Vagina (tissue), 2 donors: ENCODE data around the gene SNRNP200. TPM values are rescaled to one million over a fixed set of nuclear protein-coding genes. Genes with fewer than 3 reads are reported as not detected.

Experiments
- DNase-seq, 2 donors: peaks; one replicate each; pipeline ENCODE4 v3.0.0-alpha.2; 2017; ENCODE audit errors: extremely low spot score in 2 of 2
- H3K27ac ChIP-seq: fragments of 200-600 bp; sonication (generic); one replicate; pipeline ENCODE4 v1.5.1; 2019
- H3K27me3 ChIP-seq: fragments of 200-600 bp; sonication (generic); one replicate; pipeline ENCODE4 v1.5.1; 2019
- H3K36me3 ChIP-seq, 2 donors: fragments of 200-600 bp; sonication (generic); one replicate each; pipeline ENCODE4 v1.5.1; 2017 to 2019
- H3K4me1 ChIP-seq: fragments of 200-600 bp; sonication (generic); one replicate; pipeline ENCODE4 v1.5.1; 2019
- H3K4me3 ChIP-seq, 2 donors: fragments of 200-600 bp; sonication (generic); 1 replicate in 1 of 2; 2 replicates in 1 of 2; pipeline ENCODE4 v1.5.1; 2016 to 2019
- H3K9me3 ChIP-seq: fragments of 200-600 bp; sonication (generic); one replicate; pipeline ENCODE4 v1.5.1; 2019
- POLR2A ChIP-seq, 2 donors: fragments of 450-650 bp; IDR thresholded peaks; one replicate each; pipeline ENCODE4 v1.6.1; 2017; ENCODE audit warnings: antibody characterized with exemption in 2 of 2, mild to moderate bottlenecking in 2 of 2, moderate library complexity in 2 of 2
- POLR2AphosphoS5 ChIP-seq, 2 donors: sonication (generic); formaldehyde crosslinking; IDR thresholded peaks; one replicate each; pipeline ENCODE4 v1.9.0; 2017; ENCODE audit warnings: antibody characterized with exemption in 2 of 2, mild to moderate bottlenecking in 2 of 2, low read depth in 1 of 2; ENCODE audit not compliant: insufficient read depth in 1 of 2
- intact Hi-C: fragments of 100-400 bp; cut with DNase I; formaldehyde crosslinking; loops from one replicate; pipeline ENCODE4 v1.15.1; 2023
- total RNA-seq: library from RNA; depleted of rRNA; stranded (reverse); fragments of >200 nt; gene quantifications from one replicate; pipeline ENCODE4 v1.2.3, GENCODE V29; 2016
- TF ChIP-seq, protein P1 (sequence below), 3 experiments: fragments of 450-650 bp in 2 of 3; fragments of 200-600 bp in 1 of 3; sonication (generic) in 1 of 3; IDR thresholded peaks; one replicate each; pipeline ENCODE4 v1.5.1; 2017 to 2019; ENCODE audit warnings: antibody characterized with exemption in 3 of 3, mild to moderate bottlenecking in 2 of 3, moderate library complexity in 2 of 3

Gene SNRNP200
- total RNA-seq, 1 donor from 2014 or later = 129 TPM

DNA sequence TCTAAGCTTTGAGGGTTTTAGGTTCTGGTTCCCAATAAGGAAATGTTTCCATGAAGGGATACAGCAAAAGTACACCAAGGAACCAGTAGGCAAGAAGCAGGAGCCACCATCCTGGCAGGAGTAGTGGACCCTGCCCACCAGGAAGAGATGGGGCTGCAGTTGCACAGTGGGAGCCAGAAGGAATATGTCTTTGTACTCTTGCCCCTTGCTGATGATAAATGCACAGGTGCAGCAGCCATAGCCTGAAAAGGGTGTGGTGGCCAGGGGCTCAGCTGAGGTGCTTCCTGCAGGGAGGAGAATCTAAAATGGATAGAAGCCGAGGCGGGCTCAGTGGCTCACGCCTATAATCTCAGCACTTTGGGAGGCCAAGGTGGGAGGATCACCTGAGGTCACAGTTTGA lies 67.1 kb downstream of the SNRNP200 start:
- intact Hi-C loops = no loop called here
- DNase-seq = no peak
- Histone ChIP-seq H3K27ac (no peak overlapping the region), H3K4me1 (peaks cover 8% of the 10 kb centered on the region), H3K9me3 (no peaks in the 10 kb centered on the region), H3K36me3 (no peaks in the 10 kb centered on the region), H3K4me3 (no peak overlapping the region), H3K27me3 (no peaks in the 10 kb centered on the region)
- TF ChIP-seq POLR2A (IDR thresholded peaks at IDR 0.05) = no peak
- TF ChIP-seq, protein P1, sequence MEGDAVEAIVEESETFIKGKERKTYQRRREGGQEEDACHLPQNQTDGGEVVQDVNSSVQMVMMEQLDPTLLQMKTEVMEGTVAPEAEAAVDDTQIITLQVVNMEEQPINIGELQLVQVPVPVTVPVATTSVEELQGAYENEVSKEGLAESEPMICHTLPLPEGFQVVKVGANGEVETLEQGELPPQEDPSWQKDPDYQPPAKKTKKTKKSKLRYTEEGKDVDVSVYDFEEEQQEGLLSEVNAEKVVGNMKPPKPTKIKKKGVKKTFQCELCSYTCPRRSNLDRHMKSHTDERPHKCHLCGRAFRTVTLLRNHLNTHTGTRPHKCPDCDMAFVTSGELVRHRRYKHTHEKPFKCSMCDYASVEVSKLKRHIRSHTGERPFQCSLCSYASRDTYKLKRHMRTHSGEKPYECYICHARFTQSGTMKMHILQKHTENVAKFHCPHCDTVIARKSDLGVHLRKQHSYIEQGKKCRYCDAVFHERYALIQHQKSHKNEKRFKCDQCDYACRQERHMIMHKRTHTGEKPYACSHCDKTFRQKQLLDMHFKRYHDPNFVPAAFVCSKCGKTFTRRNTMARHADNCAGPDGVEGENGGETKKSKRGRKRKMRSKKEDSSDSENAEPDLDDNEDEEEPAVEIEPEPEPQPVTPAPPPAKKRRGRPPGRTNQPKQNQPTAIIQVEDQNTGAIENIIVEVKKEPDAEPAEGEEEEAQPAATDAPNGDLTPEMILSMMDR (IDR thresholded peaks at IDR 0.05) = no peak
- no peak for TF ChIP-seq POLR2AphosphoS5 (IDR thresholded peaks at IDR 0.05; ENCODE audit: insufficient read depth in 1 of 2, low read depth in 1 of 2)

DNA sequence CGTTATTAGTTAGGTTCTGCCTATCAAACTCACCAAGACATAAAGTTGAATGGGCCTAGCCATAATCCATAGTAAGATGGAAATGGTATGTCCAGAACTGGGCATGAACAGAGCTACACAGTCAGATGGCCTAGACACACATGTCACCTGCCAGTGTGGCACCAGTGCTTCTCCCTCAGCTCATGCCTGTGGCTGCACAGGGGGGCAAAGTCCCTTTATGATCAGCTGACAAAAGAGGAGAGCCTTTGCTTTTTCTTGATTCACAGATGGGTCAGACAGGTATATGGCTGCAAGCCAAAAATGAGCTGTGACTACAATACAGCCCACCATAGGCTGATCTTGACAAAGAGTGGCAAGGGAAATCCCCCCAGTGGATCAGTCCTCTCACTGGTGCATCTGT lies 68.5 kb downstream of the SNRNP200 start:
- TF ChIP-seq POLR2A (IDR thresholded peaks at IDR 0.05) (no peak), POLR2AphosphoS5 (IDR thresholded peaks at IDR 0.05; ENCODE audit: insufficient read depth in 1 of 2, low read depth in 1 of 2) (no peak)
- TF ChIP-seq, protein P1 (IDR thresholded peaks at IDR 0.05) = no peak
- intact Hi-C loops = no loop called here
- Histone ChIP-seq H3K4me3 (no peak overlapping the region), H3K36me3 (no peaks in the 10 kb centered on the region), H3K27me3 (no peaks in the 10 kb centered on the region), H3K4me1 (peaks cover under 1% of the 10 kb centered on the region), H3K27ac (no peak overlapping the region), H3K9me3 (no peaks in the 10 kb centered on the region)
- no peak for DNase-seq

GRCh38 chr2:96233880-96234316 lies 71.4 kb downstream of the SNRNP200 start:
- no peaks in the 10 kb centered on the region for H3K27me3 ChIP-seq
- H3K36me3 ChIP-seq = no peaks in the 10 kb centered on the region
- no peaks in the 10 kb centered on the region for H3K9me3 ChIP-seq
- H3K27ac ChIP-seq = no peak overlapping the region
- intact Hi-C loops = no loop called here
- H3K4me3 ChIP-seq = no peak overlapping the region
- TF ChIP-seq, protein P1 (IDR thresholded peaks at IDR 0.05) = no peak
- TF ChIP-seq POLR2AphosphoS5 (IDR thresholded peaks at IDR 0.05; ENCODE audit: insufficient read depth in 1 of 2, low read depth in 1 of 2) (no peak), POLR2A (IDR thresholded peaks at IDR 0.05) (no peak)
- H3K4me1 ChIP-seq = no peaks in the 10 kb centered on the region
- no peak for DNase-seq

DNA sequence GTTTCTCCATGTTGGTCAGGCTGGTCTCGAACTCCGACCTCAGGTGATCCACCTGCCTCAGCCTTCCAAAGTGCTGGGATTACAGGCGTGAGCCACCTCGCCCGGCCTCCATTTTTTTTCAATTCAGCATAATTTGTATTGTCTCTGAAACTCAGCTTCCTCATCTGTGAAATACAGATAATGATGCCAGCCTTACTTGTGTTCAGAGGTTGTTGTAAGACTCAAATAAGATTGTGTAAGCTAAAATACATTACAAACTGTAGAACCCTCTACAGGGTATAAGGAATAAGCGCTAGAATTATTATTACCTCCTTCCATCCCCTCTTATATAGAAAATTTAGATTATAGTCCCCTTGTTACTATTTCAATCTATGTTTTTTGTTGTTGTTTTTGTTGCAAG lies 71.9 kb downstream of the SNRNP200 start:
- Histone ChIP-seq H3K4me1 (no peaks in the 10 kb centered on the region), H3K27ac (no peak overlapping the region), H3K27me3 (no peaks in the 10 kb centered on the region), H3K9me3 (no peaks in the 10 kb centered on the region), H3K4me3 (no peak overlapping the region), H3K36me3 (no peaks in the 10 kb centered on the region)
- TF ChIP-seq POLR2AphosphoS5 (IDR thresholded peaks at IDR 0.05; ENCODE audit: insufficient read depth in 1 of 2, low read depth in 1 of 2) = no peak
- TF ChIP-seq POLR2A (IDR thresholded peaks at IDR 0.05) = no peak
- TF ChIP-seq, protein P1 (IDR thresholded peaks at IDR 0.05) = no peak
- DNase-seq = no peak
- intact Hi-C loops = no loop called here

GRCh38 chr2:96231316-96231715 lies 74.0 kb downstream of the SNRNP200 start:
- Histone ChIP-seq H3K27me3 (no peaks in the 10 kb centered on the region), H3K36me3 (no peaks in the 10 kb centered on the region), H3K4me1 (no peaks in the 10 kb centered on the region), H3K9me3 (no peaks in the 10 kb centered on the region), H3K27ac (no peak overlapping the region), H3K4me3 (no peak overlapping the region)
- no peak for DNase-seq
- no peak for TF ChIP-seq POLR2A (IDR thresholded peaks at IDR 0.05)
- no peak for TF ChIP-seq POLR2AphosphoS5 (IDR thresholded peaks at IDR 0.05; ENCODE audit: insufficient read depth in 1 of 2, low read depth in 1 of 2)
- intact Hi-C loops = no loop called here
